ENCODE data around the gene EIF3L.

EIF3L gene

DNA sequence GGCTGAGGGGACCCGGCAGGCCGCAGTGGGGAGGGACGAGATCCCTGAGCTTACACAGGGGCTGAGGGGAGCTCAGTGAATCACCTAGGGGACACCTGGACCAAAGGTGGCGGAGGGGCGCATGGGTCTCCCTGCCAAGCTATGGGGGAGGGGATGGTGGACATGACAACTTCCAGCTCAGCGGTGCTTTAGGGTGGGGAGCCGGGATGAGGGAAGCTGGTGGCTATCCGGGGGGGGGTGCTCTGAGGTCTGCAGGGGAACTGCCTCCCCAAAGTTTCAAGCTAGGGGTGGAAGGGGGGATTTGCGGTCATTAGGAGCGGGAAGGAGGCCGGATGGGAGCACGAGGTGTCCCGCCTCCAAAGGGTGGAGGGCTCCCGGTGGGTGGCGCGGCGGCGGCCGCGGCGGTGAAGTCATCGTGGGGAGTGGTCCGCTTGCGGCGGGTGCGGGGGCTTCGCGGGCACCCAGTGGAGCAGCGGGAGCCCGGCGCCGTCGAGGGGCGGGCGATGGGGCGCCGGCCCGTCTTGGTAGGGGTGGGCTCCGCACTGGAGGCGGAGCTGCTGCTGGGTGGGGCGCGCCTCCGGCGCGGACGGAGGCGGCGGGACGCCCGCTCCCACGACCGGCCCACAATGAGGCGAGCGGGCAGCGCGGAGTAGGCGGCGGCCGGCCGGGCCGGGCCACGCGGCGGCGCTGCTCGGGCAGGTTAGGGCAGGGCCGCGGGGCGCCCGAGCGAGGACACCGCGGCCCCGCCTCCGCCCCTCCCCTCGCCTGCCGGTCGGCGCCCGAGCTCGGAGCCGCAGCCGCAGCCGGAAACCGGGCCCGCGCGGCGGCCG lies 56.5 kb downstream of the EIF3L start, which contains the start of gene MICALL1:
TSS of gene MICALL1 (plus strand) at position 764 of the 830 bp plus-strand sequence. CDS start 126 bp downstream, outside the sequence.
- DNase-seq (ENCODE audit: low read depth): peak; percentile 23

DNA sequence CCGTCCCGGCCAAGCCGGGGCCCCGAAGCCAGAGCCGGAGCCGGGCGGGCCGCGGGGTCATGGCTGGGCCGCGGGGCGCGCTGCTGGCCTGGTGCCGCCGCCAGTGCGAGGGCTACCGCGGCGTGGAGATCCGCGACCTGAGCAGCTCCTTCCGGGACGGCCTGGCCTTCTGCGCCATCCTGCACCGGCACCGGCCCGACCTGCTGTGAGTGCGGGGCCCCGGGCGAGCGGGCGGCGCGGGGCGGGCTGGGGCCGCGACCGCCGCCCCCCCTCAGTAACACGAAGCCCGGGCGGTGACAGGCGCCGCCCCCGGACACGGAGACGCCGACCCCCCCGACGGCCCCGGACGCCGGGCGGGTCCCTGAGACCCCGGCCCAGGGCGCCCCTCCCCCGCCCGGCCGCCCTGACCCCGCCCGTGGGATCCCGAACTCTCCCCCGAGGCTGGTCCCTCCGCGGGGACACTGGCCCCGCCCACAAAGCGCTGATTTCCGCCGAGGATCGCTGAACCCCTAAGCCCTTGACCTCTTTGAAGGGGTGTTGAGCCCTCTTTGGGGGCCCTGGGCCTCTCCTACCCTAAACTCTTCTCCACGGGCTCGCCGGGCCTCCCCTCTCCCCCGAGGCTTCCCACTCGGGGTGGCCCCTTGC lies 57.3 kb downstream of the EIF3L start:
- DNase-seq (ENCODE audit: low read depth): no peak

DNA sequence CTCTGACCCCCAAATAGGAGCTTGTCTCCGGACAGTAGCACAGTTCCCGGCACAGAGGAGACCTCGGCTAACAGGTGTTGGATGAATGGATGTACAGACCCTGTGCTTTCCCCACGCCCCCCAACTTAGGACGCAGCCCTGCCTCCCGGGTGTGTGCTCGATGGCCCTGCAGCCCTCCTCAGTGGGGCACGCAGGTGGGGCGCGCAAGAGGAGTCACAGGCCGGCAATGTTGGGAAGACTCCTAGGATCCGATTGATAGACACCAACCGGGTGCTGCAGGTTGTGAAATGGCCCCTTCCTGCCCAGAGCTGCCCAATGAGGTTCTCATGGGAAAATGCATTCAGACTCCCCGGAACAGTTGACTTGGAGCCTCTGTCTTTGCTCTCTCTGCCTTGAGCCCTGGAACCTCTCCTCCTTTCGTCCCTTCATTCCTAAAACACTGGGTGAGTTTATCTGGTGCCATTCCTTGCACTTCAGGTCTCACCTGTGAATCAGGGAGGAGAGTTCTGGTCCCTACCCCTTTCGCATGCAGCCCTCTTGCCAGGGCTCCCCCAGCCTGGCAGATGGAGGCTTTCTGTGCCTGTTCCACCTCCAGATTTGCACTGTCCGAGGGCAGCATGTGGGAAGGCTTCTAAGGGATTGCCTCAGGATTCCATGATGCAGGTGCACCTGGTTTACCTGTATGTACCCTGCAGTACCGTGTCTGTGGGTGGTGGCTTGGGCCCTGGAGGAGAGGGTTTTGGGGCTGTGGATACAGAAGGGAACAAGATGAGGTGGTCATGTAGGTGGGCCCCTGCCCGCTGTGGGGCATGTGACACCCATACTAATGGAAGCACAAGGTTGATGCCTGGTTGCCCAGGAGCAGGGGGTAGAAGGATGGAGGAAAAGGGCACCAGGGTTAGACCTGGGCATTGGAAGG lies 58.1 kb downstream of the EIF3L start:
- no peak for DNase-seq (ENCODE audit: low read depth)

DNA sequence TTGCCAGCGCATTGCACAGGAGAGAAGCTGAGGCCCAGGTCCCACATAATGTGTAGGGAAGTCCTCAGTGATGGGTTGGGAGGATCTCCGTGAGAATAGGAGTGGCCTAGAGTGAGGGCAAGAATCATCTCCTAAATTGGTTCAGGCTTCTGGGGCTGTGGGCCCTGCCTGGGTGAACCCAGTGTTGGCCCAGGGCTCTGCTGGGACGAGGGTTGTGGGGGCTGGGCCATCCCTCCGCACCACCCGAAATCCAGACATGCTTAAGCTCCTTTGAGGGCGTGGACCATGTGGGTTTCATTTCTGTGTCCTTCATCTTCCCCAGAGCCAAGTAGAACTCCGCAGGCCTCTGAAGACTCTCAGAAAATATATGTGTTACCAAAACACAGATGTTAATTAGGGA lies 60.5 kb downstream of the EIF3L start:
- DNase-seq (ENCODE audit: low read depth): no peak

DNA sequence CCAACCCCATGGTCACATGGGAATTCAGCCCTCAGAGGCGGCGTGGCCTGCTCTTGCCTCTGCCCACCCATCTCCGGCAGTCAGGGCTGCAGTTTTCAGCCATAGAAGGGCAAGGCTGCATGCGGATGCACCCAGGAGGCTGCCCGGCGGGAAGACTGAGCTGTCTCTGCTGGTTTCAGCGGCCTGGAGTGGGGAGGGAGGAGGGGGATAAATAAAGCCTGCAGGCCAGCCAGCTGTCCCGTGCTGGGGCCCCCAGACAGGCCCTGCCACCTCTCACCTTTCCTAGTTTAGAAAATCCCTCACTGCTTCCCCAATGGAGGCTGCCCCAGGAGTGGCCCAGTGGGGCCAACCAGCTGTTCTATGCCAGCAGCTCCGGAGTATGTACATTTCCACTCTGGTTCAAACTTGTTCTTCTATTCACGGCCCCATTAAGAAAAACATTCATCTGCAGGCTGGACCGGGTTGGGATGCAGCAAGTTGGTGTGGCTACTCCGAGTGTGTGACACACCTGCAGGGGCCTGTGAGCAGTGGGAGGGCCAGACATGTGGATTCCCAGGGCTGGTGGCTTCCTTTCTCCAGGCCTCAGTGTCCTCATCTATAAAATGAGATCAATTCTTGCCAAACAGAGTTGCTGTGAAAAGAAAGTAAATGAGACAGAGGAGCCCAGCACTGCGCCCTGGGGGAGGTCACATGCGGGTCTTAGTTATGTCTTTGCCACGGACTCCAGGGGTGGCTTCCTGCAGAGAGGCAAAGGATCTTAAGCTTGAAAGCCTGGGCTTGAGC lies 61.9 kb downstream of the EIF3L start:
- DNase-seq (ENCODE audit: low read depth): no peak

- no peak for DNase-seq (ENCODE audit: low read depth)
Measured at GRCh38 chr22:37911697-37912096, 62.5 kb downstream of the EIF3L start.

DNA sequence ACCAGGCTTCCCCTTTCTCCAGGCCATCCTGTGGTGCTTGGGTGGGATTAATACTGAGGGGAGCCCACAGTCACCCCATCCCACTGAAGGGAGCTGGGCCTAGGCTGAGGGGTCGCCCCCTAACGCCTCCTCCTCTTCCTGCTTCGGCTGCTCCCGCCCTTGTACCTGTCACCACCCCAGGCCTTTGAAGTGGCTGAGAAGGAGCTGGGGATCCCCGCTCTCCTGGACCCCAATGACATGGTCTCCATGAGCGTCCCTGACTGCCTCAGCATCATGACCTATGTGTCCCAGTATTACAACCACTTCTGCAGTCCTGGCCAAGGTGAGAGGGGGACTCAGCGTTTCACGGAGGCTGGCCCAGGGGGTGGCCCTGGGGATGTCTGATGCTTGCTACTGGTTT lies 63.0 kb downstream of the EIF3L start:
- no peak for DNase-seq (ENCODE audit: low read depth)

GRCh38 chr22:37913233-37913721 lies 64.1 kb downstream of the EIF3L start:
- DNase-seq (ENCODE audit: low read depth): no peak

GRCh38 chr22:37916311-37916710 lies 67.1 kb downstream of the EIF3L start:
- DNase-seq (ENCODE audit: low read depth): no peak

DNA sequence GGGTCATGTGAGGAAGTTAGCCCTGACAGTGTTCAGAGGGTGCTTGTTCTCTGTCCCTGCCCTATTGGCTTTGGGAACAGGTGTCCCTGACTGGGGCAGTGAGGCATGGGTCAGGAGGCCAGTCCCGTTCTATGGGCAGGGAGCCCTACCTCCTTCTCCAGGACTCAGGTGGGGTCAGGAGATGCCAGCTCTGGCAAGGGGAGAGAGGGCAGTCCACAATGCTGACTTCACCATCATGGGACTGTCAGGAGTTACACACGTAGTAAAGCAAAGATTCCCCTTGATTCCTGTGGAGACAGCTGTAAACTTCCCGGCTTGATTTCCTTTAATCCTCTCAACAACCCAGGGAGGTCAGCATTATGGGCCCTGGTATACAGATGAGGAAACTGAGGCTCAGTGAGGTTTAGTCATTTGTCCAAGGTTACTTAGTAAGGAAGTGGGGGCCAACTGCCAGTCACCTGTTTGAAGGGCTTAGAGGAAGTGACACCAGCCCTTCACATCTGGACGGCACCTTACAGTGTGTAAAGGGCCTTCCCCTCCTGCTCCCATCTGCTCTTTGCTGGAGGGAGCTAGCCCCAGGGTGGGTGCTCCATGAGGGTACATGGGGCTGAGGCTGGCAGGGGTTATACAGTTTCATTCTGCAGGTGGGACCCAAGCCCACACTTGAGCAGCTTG lies 68.8 kb downstream of the EIF3L start:
- DNase-seq (ENCODE audit: low read depth): no peak

DNA sequence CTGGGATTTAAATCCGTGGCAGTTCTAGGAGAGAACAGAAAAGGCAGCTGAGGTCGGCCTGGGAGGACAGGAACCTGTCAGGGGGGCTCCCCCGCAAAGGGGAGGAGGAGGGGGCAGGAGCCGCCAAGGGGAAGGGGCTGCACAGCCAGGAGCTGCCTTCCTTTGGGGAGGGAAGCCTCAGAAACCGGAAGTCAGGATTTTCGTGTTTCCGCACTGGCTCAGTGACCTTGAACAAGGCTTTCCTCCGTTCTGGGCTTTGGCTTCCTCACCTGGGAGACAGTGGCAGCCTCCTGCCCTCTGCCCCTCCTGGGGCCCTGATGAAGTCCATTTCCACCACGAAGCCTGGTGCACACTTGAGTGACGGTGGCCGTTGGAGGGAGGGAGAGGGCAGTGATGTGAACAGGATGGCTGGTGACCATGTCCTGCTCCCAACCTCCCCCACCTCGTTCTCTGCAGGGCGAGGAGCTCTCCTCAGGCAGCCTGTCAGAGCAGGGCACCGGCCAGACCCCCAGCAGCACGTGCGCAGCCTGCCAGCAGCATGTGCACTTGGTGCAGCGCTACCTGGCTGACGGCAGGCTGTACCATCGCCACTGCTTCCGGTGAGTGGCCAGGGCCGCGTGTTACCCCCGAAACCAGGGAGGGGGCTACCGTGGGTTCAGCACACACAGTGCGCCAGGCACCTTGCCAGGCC lies 69.5 kb downstream of the EIF3L start:
- DNase-seq (ENCODE audit: low read depth): no peak

DNA sequence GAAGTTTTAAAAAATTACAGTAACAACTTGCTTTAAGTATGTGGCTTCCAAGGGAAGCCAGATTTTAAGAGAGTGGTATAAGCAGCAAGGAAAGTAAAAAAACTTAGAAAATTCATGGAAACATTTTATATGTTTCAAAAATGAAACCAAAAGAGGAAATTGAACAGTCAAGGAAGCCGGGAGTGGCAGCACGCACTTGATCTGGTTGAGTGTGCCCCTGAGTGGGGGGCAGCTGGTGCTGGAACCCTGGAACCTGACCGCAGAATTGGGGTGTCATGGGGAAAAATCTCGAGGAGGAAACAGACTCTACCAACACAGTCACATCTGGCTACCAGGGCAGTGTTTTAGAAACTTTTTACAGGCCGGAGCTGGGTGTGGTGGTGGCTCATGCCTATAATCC lies 70.9 kb downstream of the EIF3L start:
- no peak for DNase-seq (ENCODE audit: low read depth)

- no peak for DNase-seq (ENCODE audit: low read depth)
Measured at GRCh38 chr22:37922191-37922590, 73.0 kb downstream of the EIF3L start.

- no peak for DNase-seq (ENCODE audit: low read depth)
Measured at GRCh38 chr22:37923927-37924326, 74.7 kb downstream of the EIF3L start.

GRCh38 chr22:37924386-37925065 lies 75.3 kb downstream of the EIF3L start:
- DNase-seq (ENCODE audit: low read depth): no peak

GRCh38 chr22:37925330-37925729 lies 76.1 kb downstream of the EIF3L start:
- no peak for DNase-seq (ENCODE audit: low read depth)

- DNase-seq (ENCODE audit: low read depth): no peak
Measured at GRCh38 chr22:37925767-37926166, 76.5 kb downstream of the EIF3L start.

GRCh38 chr22:37926358-37926757 lies 77.1 kb downstream of the EIF3L start:
- no peak for DNase-seq (ENCODE audit: low read depth)

DNA sequence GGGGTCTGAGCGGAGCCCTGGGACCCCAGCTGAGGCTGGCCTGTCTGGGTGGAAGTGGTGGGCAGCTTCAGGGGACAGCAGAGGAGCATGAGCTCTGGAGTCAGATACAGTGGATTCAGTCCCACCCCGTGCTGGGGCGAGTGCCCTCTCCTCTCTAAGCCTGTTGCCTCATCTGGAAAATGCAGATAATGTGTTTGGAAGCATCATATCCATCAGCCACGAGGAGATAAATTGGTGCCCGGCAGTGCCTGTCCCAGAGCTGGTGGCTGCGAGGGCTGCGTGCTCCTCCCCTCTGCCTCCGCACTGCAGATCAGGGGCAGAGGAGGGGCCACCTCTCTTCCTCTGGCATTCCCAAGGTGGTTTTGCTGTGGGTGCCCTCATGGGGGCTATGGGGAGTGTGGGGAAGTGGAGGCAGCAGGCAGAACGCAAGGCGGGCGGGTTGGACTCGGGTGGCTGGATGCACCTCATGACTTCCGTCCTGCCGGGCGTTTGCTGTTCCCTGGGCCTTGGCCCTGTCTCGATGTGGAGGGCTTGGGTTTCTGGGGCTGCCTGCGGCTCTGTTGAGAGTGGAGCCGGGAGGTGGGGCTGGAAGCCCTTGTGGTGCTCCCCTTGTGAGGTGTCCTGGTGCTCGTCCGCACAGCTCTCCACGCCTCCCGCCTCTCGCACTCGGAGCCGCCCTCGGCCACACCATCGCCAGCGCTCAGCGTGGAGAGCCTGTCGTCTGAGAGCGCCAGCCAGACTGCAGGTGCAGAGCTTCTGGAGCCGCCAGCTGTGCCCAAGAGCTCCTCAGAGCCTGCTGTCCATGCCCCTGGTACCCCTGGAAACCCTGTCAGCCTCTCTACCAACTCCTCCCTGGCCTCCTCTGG lies 77.8 kb downstream of the EIF3L start:
- DNase-seq (ENCODE audit: low read depth): no peak

Measured in stimulated activated CD4-positive, alpha-beta T cell treated with anti-CD3 and anti-CD28 coated beads, Interleukin-2, amount 100 ng/mL, for 4 hours (primary cell).